ENCODE measurements around the gene KCP.

Gene KCP

DNA sequence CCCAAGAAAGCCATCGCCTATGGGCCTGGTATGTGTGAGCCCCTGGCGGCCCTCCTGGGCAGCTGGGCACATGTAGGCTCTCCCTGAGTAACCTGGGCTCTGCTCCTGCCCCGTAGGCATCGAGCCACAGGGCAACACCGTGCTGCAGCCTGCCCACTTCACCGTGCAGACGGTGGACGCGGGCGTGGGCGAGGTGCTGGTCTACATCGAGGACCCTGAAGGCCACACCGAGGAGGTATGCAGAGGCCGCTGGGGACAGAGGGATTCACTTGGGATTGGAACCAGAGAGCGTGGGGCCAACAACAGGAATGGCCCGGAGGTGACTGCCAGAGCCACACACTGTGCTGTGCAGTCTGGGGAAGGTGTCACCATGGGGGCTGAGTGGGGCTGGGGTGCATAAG is 73.0 kb downstream of the KCP start:
- no peak for DNase-seq

DNA sequence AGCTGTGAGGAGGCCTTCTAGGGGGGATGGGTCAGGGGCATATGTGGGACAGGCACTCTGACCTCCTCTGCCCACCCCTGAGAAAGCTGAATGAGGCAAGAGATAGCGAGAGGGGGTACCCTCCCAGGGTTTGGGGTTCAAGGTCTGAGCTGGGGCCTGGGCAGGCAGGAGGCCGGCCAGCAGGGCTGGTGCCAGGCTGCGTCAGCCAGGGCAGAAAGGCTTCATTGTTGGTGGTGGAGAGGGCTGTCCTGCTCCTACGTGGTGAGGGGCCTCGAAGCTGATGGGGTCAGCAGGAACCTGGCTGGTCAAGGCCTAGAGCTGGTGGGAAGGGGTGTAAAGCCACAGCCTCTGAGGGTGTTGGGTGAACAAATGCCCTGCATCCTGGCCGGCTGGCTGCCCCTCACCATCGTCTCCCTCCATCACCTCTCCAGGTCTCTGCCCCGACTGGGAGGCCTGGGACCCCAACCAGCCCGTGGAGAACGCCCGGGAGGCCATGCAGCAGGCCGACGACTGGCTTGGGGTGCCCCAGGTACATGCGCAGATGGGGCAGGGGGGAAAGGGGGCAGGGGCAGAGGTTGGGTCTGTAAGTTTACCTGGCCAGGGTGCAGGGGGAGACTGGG is 73.7 kb downstream of the KCP start:
- DNase-seq: no peak

DNA sequence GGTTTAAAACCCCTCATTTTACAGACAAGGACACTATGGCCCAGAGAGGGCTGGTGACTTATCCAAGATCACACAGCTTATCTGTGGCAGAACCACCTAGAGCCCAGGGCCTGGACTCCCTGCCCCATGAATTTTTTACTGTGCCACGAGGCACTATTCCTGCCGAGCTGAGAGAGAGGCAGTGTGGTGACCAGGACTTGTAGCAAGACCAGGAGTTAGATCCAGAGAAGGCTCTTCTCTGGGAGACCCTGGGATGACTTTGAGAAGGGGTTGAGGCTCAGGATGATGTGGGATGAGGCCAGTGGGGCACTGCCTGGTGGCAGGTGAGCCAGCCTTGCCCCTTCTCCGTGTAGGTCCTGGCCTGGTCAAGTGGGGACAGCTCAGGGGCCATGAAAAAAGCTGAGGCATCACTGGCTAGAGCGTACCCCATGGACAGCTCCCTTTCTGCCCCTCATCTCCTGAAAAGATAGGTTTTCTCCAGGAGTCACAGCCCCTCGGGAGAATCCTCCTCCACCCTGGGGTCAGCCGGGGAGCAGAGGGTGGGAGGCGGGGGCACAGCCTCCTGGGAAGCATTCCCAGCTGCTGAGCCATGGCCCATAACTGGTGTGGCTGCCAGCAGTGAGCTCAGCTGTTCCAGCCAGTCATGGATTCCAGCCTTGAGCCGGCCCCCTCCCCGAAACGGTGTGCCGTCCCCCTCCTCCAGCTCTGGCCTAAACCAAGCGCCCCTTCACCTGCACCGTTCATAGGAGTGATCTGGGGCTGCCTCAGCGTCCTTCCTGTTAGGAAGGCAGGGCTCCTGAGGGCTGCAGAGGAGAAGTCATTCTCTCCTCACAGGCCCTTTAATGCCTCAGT is 74.5 kb downstream of the KCP start:
- DNase-seq: peak; percentile 83

DNA sequence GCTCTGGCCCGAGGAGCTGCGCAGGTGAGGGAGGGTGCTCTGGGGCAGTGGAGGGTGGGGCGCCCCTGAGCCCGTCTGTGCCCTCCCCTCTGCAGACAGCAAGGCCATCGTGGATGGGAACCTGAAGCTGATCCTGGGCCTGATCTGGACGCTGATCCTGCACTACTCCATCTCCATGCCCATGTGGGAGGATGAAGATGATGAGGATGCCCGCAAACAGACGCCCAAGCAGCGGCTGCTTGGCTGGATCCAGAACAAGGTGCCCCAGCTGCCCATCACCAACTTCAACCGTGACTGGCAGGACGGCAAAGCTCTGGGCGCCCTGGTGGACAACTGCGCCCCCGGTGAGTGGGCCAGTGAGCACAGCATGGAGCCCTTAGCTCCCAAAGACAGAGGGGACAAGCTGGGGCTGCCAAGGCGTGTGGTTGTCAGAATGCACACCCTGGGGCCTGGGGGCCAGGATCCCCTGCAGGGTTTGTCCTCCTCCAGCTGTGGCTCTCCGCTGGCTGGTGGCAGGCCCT is 75.2 kb downstream of the KCP start:
- peak; percentile 17 for DNase-seq

DNA sequence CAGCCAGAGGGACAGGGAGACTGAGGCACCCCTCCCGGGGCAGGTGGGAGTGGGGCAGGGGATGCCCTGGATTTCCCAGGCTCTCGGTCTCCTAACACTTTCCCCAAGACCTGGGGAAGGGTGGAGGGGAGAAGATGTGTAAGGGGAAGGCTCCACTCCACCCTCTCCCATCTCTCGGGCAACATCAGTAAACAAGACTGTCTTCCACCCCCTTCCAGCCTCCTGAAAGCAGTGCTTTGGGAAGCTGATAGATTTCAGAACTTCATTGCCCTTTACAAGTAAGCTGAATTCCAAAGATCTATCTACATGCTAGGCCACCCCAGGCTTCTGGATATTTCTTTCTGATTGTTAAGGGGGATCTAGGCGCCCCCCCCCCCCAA is 76.6 kb downstream of the KCP start:
- no peak for DNase-seq

DNA sequence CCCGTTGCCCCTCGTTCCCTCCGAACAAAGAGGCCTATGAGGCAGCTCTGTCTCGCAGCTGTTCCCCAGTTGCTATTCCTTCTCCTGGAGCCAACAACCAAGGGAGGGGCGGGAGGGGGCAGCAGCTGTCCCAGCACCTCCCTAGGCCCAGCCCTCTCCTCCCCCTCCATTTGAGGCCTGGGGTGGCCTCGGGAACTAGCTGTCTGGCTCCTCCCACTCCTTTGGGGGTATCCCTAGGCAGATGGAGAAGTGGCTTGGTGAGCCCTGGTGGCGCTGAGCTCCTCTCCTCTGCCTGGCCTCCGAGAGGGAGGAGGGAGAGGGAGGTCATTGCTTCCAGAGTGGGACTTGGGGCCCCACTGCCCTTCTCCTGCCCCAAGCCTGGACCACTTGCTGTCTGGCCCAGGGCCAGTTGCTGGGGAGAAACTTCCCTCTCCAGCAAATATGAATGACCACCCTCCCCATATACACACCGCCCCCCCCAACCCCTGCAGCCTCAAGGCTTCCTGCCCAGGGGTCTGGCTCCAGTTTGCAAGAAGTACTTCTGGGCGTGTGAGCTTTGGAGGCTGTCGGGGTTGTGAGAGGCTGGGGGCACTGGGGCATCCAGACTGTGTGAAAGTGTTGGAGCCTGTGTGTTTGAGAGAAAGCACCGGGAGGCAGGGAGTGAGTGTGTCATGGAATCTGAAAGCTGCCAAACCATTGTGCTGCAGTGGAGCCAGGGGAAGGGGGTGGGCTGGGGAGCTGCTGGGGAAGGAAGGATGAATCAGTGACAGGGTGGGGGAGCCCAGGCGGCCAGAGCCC is 77.2 kb downstream of the KCP start:
- peak; percentile 94 for DNase-seq

DNA sequence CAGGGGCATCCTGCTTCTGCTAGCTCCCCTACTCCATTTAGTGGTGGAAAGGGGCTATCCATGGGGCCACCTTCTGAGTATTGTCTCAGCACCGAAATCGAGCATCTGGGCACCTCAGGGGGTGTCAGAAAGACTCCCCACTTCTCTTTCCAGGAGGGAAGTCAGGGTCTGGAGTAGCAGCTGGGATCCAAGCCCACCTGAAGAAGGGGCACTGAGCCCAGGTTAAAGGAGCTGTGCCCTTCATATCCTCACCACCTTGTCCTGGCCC is 77.7 kb downstream of the KCP start:
- no peak for DNase-seq

DNA sequence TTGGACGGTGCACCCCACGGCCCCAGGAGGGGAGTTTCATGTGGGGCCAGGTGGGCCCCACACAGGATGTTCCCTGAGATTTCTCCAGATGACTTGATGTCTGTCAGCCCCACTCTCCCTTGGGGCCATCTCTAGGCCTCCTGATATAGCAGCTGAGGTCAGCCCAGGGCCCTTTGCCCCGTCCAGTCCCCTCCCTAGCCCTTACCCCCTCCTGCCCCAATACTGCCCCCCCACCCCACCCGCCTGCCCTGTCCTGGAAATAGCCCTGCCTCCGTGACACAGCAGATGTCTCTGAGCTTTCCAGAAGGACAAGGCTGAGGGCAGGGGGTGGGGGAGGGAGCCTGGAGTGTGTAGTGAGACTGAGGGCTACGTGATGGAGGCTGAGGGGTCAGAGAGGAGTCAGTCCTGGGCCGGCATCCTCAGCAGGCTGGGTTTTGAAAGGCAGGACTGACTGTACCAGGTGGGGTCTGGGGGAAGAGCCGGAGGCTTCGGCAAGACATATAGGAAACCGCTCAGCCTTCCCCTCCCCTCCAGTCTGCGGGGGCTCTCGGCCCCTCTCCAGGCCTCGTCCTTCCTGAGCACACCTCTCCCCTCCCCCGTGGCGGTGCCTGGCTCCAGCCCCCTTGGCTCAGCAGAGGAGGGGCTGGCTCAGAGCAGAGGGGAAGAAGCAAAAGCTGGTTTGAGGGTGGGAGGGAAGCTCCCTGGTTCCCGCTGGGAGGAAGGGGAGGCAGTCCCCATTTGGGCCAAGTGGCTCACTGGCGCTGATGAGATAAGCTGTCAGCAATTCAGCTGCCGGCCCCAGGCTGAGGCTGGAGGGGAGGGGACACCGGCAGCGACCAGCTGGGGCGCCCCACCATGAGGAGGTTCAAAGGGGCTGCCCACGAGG is 78.3 kb downstream of the KCP start:
- peak; percentile 89 for DNase-seq

DNA sequence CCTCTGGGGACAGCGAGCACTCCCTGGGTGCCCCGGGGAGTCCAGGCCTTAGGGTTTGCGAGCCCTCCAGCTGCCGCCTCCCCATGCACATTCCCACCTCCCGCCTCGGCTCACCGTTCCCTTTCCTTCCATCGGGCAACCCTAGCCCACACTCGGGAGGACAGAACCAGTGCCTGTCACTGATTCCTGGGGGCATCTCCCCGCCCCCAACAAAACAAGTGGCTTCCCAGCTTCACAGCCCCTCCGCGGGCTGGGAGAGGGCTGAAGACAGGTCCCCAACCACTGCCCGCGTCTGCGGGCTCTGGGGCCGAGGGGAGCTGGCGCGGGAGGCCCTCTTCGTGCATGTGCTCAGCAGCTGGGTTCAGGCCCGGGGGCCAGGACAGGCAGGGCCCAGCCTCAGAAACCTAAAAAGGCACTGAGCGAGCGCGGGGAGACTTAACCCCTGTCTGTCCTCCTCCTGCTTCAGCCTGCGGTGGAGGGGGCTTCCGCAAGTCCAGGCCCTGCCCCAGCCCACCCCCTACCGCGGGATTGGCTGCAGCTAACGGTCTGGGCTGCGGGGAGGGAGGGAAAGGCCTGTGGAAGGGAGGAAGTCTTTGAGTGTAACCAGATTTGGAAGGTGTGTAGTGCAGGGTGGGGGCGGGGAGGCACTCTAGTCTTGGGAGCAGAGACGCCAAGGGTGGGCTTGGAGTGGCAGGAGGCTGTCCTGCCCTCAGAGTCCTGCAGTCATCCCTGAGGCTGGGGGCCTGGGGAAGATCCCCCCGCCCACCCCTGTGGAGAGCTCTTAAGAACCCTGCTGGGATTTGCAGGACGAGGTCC is 79.1 kb downstream of the KCP start:
- DNase-seq: peak; percentile 89

DNA sequence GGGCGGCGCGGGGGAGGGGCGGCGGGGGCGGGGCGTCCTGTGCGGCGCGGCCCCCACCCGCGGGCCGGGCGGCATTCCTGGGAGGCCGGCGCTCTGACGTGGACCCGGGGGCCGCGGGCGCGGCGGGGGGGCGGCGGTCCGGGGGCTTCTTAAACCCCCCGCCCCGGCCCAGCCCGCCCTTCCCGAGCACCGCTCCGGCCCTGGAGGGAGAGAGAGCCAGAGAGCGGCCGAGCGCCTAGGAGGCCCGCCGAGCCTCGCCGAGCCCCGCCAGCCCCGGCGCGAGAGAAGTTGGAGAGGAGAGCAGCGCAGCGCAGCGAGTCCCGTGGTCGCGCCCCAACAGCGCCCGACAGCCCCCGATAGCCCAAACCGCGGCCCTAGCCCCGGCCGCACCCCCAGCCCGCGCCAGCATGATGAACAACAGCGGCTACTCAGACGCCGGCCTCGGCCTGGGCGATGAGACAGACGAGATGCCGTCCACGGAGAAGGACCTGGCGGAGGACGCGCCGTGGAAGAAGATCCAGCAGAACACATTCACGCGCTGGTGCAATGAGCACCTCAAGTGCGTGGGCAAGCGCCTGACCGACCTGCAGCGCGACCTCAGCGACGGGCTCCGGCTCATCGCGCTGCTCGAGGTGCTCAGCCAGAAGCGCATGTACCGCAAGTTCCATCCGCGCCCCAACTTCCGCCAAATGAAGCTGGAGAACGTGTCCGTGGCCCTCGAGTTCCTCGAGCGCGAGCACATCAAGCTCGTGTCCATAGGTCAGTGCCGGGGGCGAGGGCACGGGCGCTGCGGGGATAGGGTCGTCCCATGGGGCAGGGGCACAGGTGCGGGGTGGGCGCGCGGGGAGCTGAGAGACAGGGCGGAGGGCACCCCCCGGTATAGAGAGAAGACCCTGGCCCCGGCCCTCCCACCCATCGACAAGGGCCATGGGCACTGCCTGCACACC is 80.0 kb downstream of the KCP start, which contains the start of gene FLNC:
FLNC (plus strand) TSS at position 176 of the 947 bp plus-strand sequence; CDS start at position 408, 232 bp downstream.
- peak; percentile 84 for DNase-seq

DNA sequence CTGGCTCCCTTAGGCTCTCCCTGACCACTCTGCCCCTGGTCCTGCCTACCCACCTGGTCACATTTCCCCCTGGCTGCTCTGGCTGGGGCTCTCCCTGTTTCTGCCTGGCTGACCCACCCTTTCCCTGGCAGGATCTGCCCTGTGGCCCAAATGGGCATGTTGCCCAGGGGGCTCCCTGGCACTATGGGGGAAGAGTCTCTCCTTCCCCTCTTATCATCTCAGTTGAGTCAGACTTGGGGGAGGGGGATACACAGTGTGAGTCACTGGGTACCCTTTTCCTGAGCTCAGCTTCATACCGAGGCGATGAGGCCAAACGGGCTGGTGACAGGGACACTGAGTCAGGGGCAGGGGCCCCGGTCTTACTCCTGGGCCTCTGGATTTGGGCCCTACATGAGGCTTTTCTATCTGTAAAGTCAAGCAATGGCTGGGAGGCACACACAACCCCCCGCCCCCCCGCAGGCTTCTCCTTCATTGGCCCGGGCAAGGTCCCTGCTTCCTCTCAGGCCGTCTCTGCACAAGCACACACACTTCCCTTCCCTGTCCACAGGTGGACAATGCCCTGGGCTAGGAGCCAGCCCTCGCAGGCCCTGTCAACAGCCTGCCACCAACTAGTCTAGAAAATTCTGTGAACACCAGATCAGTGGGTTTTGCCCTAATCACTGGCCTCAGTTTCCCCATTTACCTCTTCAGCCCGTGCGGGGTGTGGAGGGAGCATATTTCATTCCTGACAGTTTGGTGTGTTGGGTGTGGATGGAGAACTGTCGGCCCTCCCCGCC is 80.9 kb downstream of the KCP start:
- DNase-seq: peak; percentile 62

DNA sequence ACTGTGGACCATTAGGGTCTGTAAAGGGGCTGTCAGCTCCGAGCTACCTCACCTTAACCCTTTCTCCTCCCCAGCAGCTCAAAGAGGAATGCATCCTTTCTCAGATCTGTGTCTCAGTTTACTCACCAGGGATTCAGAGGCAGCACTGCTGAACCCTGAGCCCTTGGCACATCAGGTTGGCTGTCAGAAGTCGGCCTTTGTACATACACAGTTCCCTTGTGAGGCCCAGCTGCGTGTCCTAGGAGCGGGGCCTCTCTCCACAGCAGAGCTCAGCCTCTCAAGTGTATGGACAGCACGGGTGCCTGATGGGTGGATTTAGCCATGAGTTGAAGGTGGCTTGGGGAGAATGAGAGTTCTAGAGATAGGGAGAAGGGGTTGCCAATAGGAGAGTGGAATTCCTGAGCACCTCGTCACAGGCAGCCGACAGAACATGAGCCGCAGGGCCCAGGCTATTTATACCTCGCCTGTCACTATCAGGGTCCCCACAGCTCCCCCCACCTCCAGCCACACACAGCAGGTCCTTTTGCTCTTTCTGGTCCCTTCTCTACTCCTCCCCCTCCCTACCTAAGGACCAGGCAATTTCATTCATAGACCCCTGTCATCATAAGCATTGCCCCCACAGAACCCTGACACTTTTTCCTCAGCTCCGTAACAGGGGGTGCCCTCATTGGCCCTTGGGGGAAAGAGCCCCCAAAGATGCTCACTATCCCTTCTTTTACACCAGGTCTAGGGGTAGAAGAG is 82.4 kb downstream of the KCP start:
- no peak for DNase-seq

DNA sequence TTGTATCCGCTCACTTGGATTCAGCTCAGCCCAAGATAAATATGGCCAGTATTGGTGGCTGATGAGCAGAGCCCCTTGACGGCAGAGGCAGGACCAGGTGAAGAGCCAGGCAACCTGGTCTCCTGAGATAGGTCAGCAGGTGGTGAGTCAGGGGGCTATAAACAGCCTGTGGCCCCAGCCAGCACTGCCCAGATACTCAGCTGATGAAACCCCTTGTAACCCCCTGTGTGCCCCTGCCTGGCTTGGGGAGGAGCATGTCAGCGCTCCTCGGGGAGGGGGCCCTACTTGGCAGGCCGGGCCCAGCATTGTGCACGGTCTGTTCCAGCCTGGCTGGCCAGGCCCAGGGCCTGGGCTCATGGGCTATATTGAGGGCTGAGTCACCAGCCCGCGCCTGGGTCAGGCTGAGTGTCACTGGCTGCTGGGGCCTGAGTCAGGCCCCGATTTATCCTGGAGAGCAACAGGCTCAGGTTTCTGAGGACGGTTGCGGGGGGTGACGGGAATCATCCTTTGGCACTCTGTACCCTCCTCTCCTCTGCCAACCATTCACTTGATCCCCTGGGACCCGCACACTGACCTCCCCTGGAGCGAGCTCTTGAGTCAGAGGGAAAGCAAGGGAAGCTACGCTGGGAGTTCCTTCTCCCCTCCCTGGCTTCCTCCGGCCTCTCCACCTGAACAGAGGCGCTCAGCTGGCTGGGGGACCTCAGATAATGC is 83.1 kb downstream of the KCP start:
- peak; percentile 64 for DNase-seq

DNA sequence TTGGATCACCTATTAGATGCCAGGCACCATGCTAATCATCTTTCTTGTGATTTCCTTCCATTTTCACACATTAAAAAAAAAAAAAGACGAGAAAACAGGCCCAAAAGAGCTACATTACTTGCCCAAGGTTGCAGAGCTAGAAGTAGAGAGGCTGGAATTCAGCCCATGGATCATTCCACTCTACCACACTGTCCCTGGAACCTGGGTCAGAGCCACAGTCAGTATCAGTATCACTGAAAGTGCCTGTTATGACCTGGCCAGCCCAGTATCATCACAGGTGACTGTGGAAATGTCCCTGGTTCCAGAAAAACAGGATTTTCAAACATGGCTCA is 83.6 kb downstream of the KCP start:
- DNase-seq: no peak

Measured in femur (tissue), 1 donor.